BE2C (cell line): ENCODE measurements around the gene SLC28A2.

Experiments
- DNase-seq: peaks from one replicate; pipeline ENCODE4 v3.0.0-alpha.2; 2020
- H3K27me3 ChIP-seq: fragments of 250-450 bp; sonication (Bioruptor Pico); 2 replicates; pipeline ENCODE4 v1.5.1; 2020; ENCODE audit warnings: mild to moderate bottlenecking
- H3K36me3 ChIP-seq: fragments of 250-450 bp; sonication (Bioruptor Pico); 2 replicates; pipeline ENCODE4 v1.5.1; 2020; ENCODE audit warnings: mild to moderate bottlenecking
- H3K4me1 ChIP-seq: fragments of 250-450 bp; sonication (Bioruptor Pico); 2 replicates; pipeline ENCODE4 v1.5.1; 2020
- H3K4me3 ChIP-seq: 2 replicates; pipeline ENCODE4 v1.5.1; 2011; ENCODE audit warnings: low read depth, low read length
- H3K9me3 ChIP-seq: fragments of 250-450 bp; sonication (Bioruptor Pico); 2 replicates; pipeline ENCODE4 v1.5.1; 2020
- CTCF ChIP-seq: IDR thresholded peaks from 2 replicates; pipeline ENCODE4 v1.5.1; 2012; ENCODE audit warnings: mild to moderate bottlenecking, low read depth, low read length

SLC28A2 gene

GRCh38 chr15:45224621-45225217, 27.3 kb upstream of the SLC28A2 start:
- Histone ChIP-seq H3K9me3 (no peaks in the 10 kb centered on the region), H3K27me3 (peaks cover 10% of the 10 kb centered on the region), H3K4me1 (no peaks in the 10 kb centered on the region), H3K4me3 (no peak overlapping the region), H3K36me3 (no peaks in the 10 kb centered on the region)
- no peak for DNase-seq
- no peak for TF ChIP-seq CTCF

- no peak for DNase-seq
- H3K27me3 ChIP-seq = peaks cover 10% of the 10 kb centered on the region
- 0 out of 2 replicates have a peak, but pooled peaks have one; percentile 9 for TF ChIP-seq CTCF
- H3K4me3 ChIP-seq = no peak overlapping the region
- H3K9me3 ChIP-seq = no peaks in the 10 kb centered on the region
- H3K4me1 ChIP-seq = no peaks in the 10 kb centered on the region
- no peaks in the 10 kb centered on the region for H3K36me3 ChIP-seq
Observed at GRCh38 chr15:45225506-45226273, 26.3 kb upstream of the SLC28A2 start.

- Histone ChIP-seq H3K27me3 (peaks cover 6% of the 10 kb centered on the region; the same call in 1 of the 2 replicates), H3K36me3 (no peaks in the 10 kb centered on the region), H3K9me3 (0 out of 2 replicates have a peak, but pooled peaks cover 4% of the 10 kb centered on the region), H3K4me3 (no peak overlapping the region), H3K4me1 (no peaks in the 10 kb centered on the region)
- no peak for DNase-seq
- TF ChIP-seq CTCF = no peak
Observed at GRCh38 chr15:45228931-45229330, 23.1 kb upstream of the SLC28A2 start.

- Histone ChIP-seq H3K27me3 (peaks cover 6% of the 10 kb centered on the region; the same call in 1 of the 2 replicates), H3K4me1 (no peaks in the 10 kb centered on the region), H3K4me3 (no peak overlapping the region), H3K9me3 (0 out of 2 replicates have a peak, but pooled peaks cover 4% of the 10 kb centered on the region), H3K36me3 (no peaks in the 10 kb centered on the region)
- DNase-seq = no peak
- TF ChIP-seq CTCF = no peak
Observed at GRCh38 chr15:45230245-45230965, 21.6 kb upstream of the SLC28A2 start.

- TF ChIP-seq CTCF = no peak
- Histone ChIP-seq H3K36me3 (no peaks in the 10 kb centered on the region), H3K27me3 (peaks cover 6% of the 10 kb centered on the region; the same call in 1 of the 2 replicates), H3K9me3 (0 out of 2 replicates have a peak, but pooled peaks cover 4% of the 10 kb centered on the region), H3K4me1 (no peaks in the 10 kb centered on the region), H3K4me3 (no peak overlapping the region)
- no peak for DNase-seq
Observed at GRCh38 chr15:45231132-45231531, 20.9 kb upstream of the SLC28A2 start.
